Measurements from ENCODE around the gene WBP4. TPM values are rescaled to one million over a fixed set of nuclear protein-coding genes. Genes with fewer than 3 reads are reported as not detected.
"Not testable (repeated sequence)": the region's sequence is repeated elsewhere in the genome, so short reads cannot be mapped to it uniquely, and the experiment has no call there.

Gene WBP4
- total and polyA plus RNA-seq, 9 of the 15 experiments (the other 6 are each of a cell fraction or from before 2014, with no cell fraction given): 5.5 to 12.2 (median 7.9) TPM

DNA sequence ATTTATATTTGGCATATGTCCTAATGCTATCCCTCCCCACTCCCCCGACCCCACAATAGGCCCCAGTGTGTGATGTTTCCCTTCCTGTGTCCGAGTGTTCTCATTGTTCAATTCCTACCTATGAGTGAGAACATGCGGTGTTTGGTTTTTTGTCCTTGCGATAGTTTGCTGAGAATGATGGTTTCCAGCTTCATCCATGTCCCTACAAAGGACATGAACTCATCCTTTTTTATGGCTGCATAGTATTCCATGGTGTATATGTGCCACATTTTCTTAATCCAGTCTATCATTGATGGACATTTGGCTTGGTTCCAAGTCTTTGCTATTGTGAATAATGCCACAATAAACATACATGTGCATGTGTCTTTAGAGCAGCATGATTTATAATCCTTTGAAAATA lies 18.9 kb upstream of the WBP4 start:
- peaks cover 25% of the 10 kb centered on the region for H3K79me2 ChIP-seq (ENCODE audit: control insufficient read depth, insufficient read depth, low read length)
- CTCF ChIA-PET (ENCODE audit: low intra/inter-chr PET ratio); DNase-seq (ENCODE audit: extremely low read depth in 1 of 4, low spot score in 3 of 4); intact Hi-C loops (cut with micrococcal nuclease); H3K4me2 ChIP-seq (ENCODE audit: insufficient read depth, low read length); FAIRE-seq; H2AFZ ChIP-seq (ENCODE audit: low read depth, low read length); H3K27ac ChIP-seq (ENCODE audit: extremely low read depth, low read depth, low read length); H3K27me3 ChIP-seq (ENCODE audit: control insufficient read depth in 2 of 2, insufficient read depth in 2 of 2, low read length in 2 of 2); H3K36me3 ChIP-seq (ENCODE audit: control insufficient read depth, insufficient read depth, low read length); in situ Hi-C loops (cut with MboI); H3K9me3 ChIP-seq (replicated peaks; ENCODE audit: control insufficient read depth, insufficient read depth, low read depth, low read length); H3K4me1 ChIP-seq (replicated peaks in 1 of 2; ENCODE audit: control insufficient read depth in 2 of 2, insufficient read depth in 2 of 2, low read length in 2 of 2); H4K20me1 ChIP-seq (replicated peaks; ENCODE audit: control insufficient read depth, insufficient read depth, low read length); ATAC-seq; POLR2A ChIA-PET; H3K4me3 ChIP-seq; H3K9ac ChIP-seq (ENCODE audit: insufficient read depth in 1 of 2, low read depth in 2 of 2, low read length in 2 of 2); H3K9me1 ChIP-seq (ENCODE audit: control insufficient read depth, insufficient read depth, low read length); BruUV-seq (replicated peaks): not testable (repeated sequence)
- TF ChIP-seq NFIC (IDR thresholded peaks at IDR 0.05) (peak; percentile 72), BCOR (IDR thresholded peaks at IDR 0.05) (peak; percentile 55), ZNF146 (CRISPR knock-in tag; IDR thresholded peaks at IDR 0.05; ENCODE audit: unreplicated experiment) (peak; percentile 34)
- 75% methylated on average over 2 of the region's 4 CpGs for WGBS (ENCODE audit: insufficient coverage, low coverage, missing lambda C conversion rate)

DNA sequence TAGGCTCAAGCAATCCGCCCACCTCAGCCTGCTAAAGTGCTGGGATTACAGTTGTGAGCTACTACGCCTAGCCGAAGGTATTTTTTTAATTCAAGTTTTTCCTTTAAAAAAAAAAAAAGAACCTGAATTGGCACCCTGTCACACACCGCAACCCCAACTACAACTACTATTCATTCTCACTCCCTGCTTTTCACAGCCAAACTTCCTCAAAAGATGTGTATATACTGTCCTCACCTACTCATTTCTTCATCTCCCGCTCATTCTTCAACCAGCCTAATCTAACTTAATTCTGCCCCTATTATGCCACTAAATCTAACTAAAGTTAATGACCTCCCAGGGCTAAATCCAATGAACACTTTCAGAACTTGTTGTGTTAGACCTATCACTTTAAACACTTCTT lies 12.7 kb upstream of the WBP4 start:
- intact Hi-C loops (cut with micrococcal nuclease): no loop called here
- no peak for DNase-seq (ENCODE audit: extremely low read depth in 1 of 4, low spot score in 3 of 4)
- no peaks in the 10 kb centered on the region; the same call in 1 of the 2 replicates for H3K9me3 ChIP-seq (replicated peaks; ENCODE audit: control insufficient read depth, insufficient read depth, low read depth, low read length)
- no peak overlapping the region for H2AFZ ChIP-seq (ENCODE audit: low read depth, low read length)
- no peaks in the 10 kb centered on the region for H3K9me1 ChIP-seq (ENCODE audit: control insufficient read depth, insufficient read depth, low read length)
- ChIA-PET POLR2A (interaction anchor here (0.6 kb wide), 1 partner anchor 74 kb away, joined by 3 read pairs; no protein-coding TSS in a partner anchor), CTCF (ENCODE audit: low intra/inter-chr PET ratio) (no interaction called here)
- H3K27ac ChIP-seq (ENCODE audit: extremely low read depth, low read depth, low read length): no peak overlapping the region
- ATAC-seq: no peak
- peaks cover 3% of the 10 kb centered on the region; the same call in 2 of the 3 replicates for H3K36me3 ChIP-seq (ENCODE audit: control insufficient read depth, insufficient read depth, low read length)
- in situ Hi-C loops (cut with MboI): no loop called here
- no peak for FAIRE-seq
- peaks cover 2 to 5% of the 10 kb centered on the region in 2 experiments; a peak in 3 of 5 replicates for H3K4me1 ChIP-seq (replicated peaks in 1 of 2; ENCODE audit: control insufficient read depth in 2 of 2, insufficient read depth in 2 of 2, low read length in 2 of 2)
- no peak overlapping the region for H3K9ac ChIP-seq (ENCODE audit: insufficient read depth in 1 of 2, low read depth in 2 of 2, low read length in 2 of 2)
- H3K4me2 ChIP-seq (ENCODE audit: insufficient read depth, low read length): no peak overlapping the region
- H3K4me3 ChIP-seq: no peak overlapping the region
- no peaks in the 10 kb centered on the region for H3K27me3 ChIP-seq (ENCODE audit: control insufficient read depth in 2 of 2, insufficient read depth in 2 of 2, low read length in 2 of 2)
- no peaks in the 10 kb centered on the region for H4K20me1 ChIP-seq (replicated peaks; ENCODE audit: control insufficient read depth, insufficient read depth, low read length)
- BruUV-seq (replicated peaks): no TSS peak
- H3K79me2 ChIP-seq (ENCODE audit: control insufficient read depth, insufficient read depth, low read length): peaks cover 50% of the 10 kb centered on the region
- WGBS (ENCODE audit: insufficient coverage, low coverage, missing lambda C conversion rate): 94% methylated on average over 3 of the region's 5 CpGs
- TF ChIP-seq CBFB (CRISPR knock-in tag; IDR thresholded peaks at IDR 0.05) (no peak), MAFF (IDR thresholded peaks at IDR 0.05; ENCODE audit: low read length) (no peak), NCOR1 (IDR thresholded peaks at IDR 0.05) (no peak), CBX3 (IDR thresholded peaks at IDR 0.05; ENCODE audit: borderline replicate concordance in 1 of 2, low read length in 2 of 2) (no peak), POLR2A (conservative IDR thresholded peaks at IDR 0.05) (no peak), LEF1 (IDR thresholded peaks at IDR 0.05) (no peak), ZNF282 (CRISPR knock-in tag; IDR thresholded peaks at IDR 0.05) (no peak), XRCC4 (IDR thresholded peaks at IDR 0.05; ENCODE audit: extremely low read depth, insufficient read depth, insufficient read length) (no peak), ZBTB8A (IDR thresholded peaks at IDR 0.05; ENCODE audit: partially characterized antibody) (no peak), ZNF133 (CRISPR knock-in tag; IDR thresholded peaks at IDR 0.05) (no peak), BRF1 (IDR thresholded peaks at IDR 0.05; ENCODE audit: borderline replicate concordance, extremely low read depth, insufficient read length) (no peak), ARNT (IDR thresholded peaks at IDR 0.05) (no peak), GABPA (tag; conservative IDR thresholded peaks at IDR 0.05; ENCODE audit: low read depth) (no peak), BHLHE40 (IDR thresholded peaks at IDR 0.05; ENCODE audit: low read length) (no peak), BCL6 (CRISPR knock-in tag; IDR thresholded peaks at IDR 0.05) (no peak), RUNX1 (IDR thresholded peaks at IDR 0.05; ENCODE audit: low read depth) (no peak)
- TF ChIP-seq, protein P1, sequence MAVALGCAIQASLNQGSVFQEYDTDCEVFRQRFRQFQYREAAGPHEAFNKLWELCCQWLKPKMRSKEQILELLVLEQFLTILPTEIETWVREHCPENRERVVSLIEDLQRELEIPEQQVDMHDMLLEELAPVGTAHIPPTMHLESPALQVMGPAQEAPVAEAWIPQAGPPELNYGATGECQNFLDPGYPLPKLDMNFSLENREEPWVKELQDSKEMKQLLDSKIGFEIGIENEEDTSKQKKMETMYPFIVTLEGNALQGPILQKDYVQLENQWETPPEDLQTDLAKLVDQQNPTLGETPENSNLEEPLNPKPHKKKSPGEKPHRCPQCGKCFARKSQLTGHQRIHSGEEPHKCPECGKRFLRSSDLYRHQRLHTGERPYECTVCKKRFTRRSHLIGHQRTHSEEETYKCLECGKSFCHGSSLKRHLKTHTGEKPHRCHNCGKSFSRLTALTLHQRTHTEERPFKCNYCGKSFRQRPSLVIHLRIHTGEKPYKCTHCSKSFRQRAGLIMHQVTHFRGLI (CRISPR knock-in tag; IDR thresholded peaks at IDR 0.05): no peak

Measured in K562 (cell line).